ENCODE data around the gene HOXD13.

Gene HOXD13

GRCh38 chr2:176121190-176122051 lies 28.9 kb downstream of the HOXD13 start:
- DNase-seq (ENCODE audit: low read depth) = no peak

- no peak for DNase-seq (ENCODE audit: low read depth)
These were observed 29.6 kb downstream of the HOXD13 start for GRCh38 chr2:176122052-176122682.

GRCh38 chr2:176122683-176123410 lies 30.3 kb downstream of the HOXD13 start, which contains the start of gene HOXD9:
Gene HOXD9, plus strand, starts transcription at chr2:176122719. Its CDS starts 50 bp downstream, at chr2:176122769.
- DNase-seq (ENCODE audit: low read depth) = no peak

GRCh38 chr2:176123411-176124109 lies 31.0 kb downstream of the HOXD13 start:
- DNase-seq (ENCODE audit: low read depth) = no peak

- no peak for DNase-seq (ENCODE audit: low read depth)
These were observed 31.8 kb downstream of the HOXD13 start for GRCh38 chr2:176124110-176124946.

GRCh38 chr2:176124947-176125771 lies 32.6 kb downstream of the HOXD13 start:
- no peak for DNase-seq (ENCODE audit: low read depth)

- DNase-seq (ENCODE audit: low read depth) = no peak
These were observed 33.2 kb downstream of the HOXD13 start for GRCh38 chr2:176125772-176126054.

GRCh38 chr2:176126929-176127773 lies 34.6 kb downstream of the HOXD13 start:
- DNase-seq (ENCODE audit: low read depth) = peak; percentile 19

- no peak for DNase-seq (ENCODE audit: low read depth)
These were observed 35.2 kb downstream of the HOXD13 start for GRCh38 chr2:176127774-176128072.

- no peak for DNase-seq (ENCODE audit: low read depth)
These were observed 35.9 kb downstream of the HOXD13 start for GRCh38 chr2:176128172-176128981.

- DNase-seq (ENCODE audit: low read depth) = no peak
These were observed 36.7 kb downstream of the HOXD13 start, which contains the start of gene HOXD8 for GRCh38 chr2:176128982-176129796. Gene HOXD8, plus strand, starts transcription at chr2:176129705. Its CDS starts 662 bp downstream, at chr2:176130367.

GRCh38 chr2:176129813-176130146 lies 37.3 kb downstream of the HOXD13 start:
- no peak for DNase-seq (ENCODE audit: low read depth)

- no peak for DNase-seq (ENCODE audit: low read depth)
These were observed 37.8 kb downstream of the HOXD13 start for GRCh38 chr2:176130147-176130956.

GRCh38 chr2:176130957-176131847 lies 38.7 kb downstream of the HOXD13 start:
- no peak for DNase-seq (ENCODE audit: low read depth)

- no peak for DNase-seq (ENCODE audit: low read depth)
These were observed 39.3 kb downstream of the HOXD13 start for GRCh38 chr2:176131848-176132158.

Measured in T-helper 22 cell (primary cell).